Measurements from ENCODE around the gene TRAF2. TPM values are rescaled to one million over a fixed set of nuclear protein-coding genes. Genes with fewer than 3 reads are reported as not detected.

TRAF2 gene
- total RNA-seq, 1 donor = 6.2 TPM

DNA sequence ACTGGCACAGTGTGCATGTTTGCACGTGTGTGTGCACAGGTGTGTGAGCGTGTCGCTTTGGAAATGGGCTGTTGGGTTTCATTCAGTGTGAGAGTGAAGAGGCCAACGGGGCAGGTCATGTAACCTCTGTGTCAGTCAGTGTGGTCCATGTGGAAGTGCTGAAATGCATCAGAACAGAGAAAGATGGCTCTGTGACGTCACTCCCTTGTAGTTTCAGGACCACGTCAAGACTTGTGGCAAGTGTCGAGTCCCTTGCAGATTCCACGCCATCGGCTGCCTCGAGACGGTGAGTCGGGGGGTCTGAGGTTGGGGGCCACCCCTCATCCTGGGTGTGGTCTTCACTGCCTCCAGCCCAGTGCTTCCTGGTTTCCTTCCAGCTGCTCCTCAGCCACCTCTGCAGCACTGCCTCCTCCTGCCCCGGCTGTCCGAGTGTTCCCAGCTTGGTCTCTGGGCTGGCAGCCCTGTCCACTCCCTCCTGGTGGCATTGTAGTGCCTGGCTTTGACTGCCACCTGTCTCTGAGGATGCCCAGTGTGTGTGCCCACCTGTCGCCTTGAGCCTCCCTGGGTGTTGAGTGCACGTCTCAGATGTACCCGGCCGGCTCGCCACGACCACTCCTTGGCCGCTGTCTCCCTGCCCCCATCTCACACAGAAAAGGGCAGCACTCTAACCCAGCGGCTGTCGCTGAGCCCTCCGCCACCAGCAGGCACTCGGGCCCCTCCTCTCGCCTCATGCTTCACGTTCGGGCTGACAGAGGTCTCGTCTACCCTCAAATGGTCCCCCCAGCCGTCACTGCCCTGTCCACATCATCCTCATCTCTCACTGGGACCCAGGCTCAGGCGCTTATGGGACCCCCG lies 30.2 kb downstream of the TRAF2 start:
- TF ChIP-seq, protein P1, sequence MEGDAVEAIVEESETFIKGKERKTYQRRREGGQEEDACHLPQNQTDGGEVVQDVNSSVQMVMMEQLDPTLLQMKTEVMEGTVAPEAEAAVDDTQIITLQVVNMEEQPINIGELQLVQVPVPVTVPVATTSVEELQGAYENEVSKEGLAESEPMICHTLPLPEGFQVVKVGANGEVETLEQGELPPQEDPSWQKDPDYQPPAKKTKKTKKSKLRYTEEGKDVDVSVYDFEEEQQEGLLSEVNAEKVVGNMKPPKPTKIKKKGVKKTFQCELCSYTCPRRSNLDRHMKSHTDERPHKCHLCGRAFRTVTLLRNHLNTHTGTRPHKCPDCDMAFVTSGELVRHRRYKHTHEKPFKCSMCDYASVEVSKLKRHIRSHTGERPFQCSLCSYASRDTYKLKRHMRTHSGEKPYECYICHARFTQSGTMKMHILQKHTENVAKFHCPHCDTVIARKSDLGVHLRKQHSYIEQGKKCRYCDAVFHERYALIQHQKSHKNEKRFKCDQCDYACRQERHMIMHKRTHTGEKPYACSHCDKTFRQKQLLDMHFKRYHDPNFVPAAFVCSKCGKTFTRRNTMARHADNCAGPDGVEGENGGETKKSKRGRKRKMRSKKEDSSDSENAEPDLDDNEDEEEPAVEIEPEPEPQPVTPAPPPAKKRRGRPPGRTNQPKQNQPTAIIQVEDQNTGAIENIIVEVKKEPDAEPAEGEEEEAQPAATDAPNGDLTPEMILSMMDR (IDR thresholded peaks at IDR 0.05; ENCODE audit: extremely low read depth, low read depth, low read length) = no peak
- Histone ChIP-seq H4K20me1 (ENCODE audit: insufficient read depth, low read length) (peaks cover 3% of the 10 kb centered on the region), H3K4me1 (ENCODE audit: insufficient read depth, low read length) (no peaks in the 10 kb centered on the region), H3K9me3 (ENCODE audit: low read depth, low read length) (no peaks in the 10 kb centered on the region), H3K79me2 (ENCODE audit: insufficient read depth, low read length) (no peaks in the 10 kb centered on the region), H3K36me3 (ENCODE audit: insufficient read depth, low read length) (peaks cover 33% of the 10 kb centered on the region), H3K4me2 (ENCODE audit: insufficient read depth, low read length) (no peak overlapping the region), H3K4me3 (ENCODE audit: insufficient read depth, low read length) (no peak overlapping the region), H3K27ac (ENCODE audit: low read depth, low read length) (no peak overlapping the region), H3K27me3 (ENCODE audit: insufficient read depth, low read length) (no peaks in the 10 kb centered on the region), H2AFZ (ENCODE audit: low read length) (no peak overlapping the region)
- DNase-seq (ENCODE audit: insufficient read length, low spot score, missing footprints) = peak; percentile 65

DNA sequence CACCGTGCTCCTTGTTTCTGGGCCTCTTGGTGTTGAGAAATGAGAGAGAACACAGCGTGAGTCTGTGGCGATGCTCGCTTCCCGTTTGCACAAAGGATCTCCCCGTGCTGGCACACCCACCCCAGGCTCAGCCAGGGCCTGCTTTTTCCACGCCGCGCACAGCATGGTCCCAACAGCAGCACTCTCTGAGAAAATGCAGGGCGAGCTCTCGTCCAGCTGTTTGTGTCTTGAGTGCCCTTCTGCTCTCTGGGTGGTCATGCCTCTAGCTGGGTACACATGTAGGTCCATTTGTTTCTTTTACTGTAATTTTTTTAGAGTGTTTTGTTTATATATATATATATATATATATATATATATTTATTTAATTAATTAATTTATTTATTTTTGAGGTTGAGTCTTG lies 31.6 kb downstream of the TRAF2 start:
- TF ChIP-seq, protein P1 (IDR thresholded peaks at IDR 0.05; ENCODE audit: extremely low read depth, low read depth, low read length) = no peak
- Histone ChIP-seq H3K79me2 (ENCODE audit: insufficient read depth, low read length) (no peaks in the 10 kb centered on the region), H3K27ac (ENCODE audit: low read depth, low read length) (no peak overlapping the region)

DNA sequence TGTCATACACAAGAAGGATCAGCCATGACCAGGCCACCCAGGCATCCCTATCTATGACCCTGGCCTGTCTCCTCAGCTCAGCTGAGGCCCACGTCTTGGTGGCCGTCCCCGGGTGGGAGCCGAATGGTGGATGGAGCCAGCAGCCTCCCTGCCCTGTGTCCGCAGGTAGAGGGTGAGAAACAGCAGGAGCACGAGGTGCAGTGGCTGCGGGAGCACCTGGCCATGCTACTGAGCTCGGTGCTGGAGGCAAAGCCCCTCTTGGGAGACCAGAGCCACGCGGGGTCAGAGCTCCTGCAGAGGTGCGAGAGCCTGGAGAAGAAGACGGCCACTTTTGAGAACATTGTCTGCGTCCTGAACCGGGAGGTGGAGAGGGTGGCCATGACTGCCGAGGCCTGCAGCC lies 33.8 kb downstream of the TRAF2 start:
- H3K4me3 ChIP-seq (ENCODE audit: insufficient read depth, low read length) = no peak overlapping the region
- peak; percentile 36 for DNase-seq (ENCODE audit: insufficient read length, low spot score, missing footprints)
- no peaks in the 10 kb centered on the region for H3K27me3 ChIP-seq (ENCODE audit: insufficient read depth, low read length)
- no peak overlapping the region for H2AFZ ChIP-seq (ENCODE audit: low read length)
- no peaks in the 10 kb centered on the region for H3K4me1 ChIP-seq (ENCODE audit: insufficient read depth, low read length)
- peaks cover 3% of the 10 kb centered on the region for H4K20me1 ChIP-seq (ENCODE audit: insufficient read depth, low read length)
- H3K4me2 ChIP-seq (ENCODE audit: insufficient read depth, low read length) = no peak overlapping the region
- no peak overlapping the region for H3K27ac ChIP-seq (ENCODE audit: low read depth, low read length)
- no peaks in the 10 kb centered on the region for H3K79me2 ChIP-seq (ENCODE audit: insufficient read depth, low read length)
- H3K36me3 ChIP-seq (ENCODE audit: insufficient read depth, low read length) = peaks cover 39% of the 10 kb centered on the region
- H3K9me3 ChIP-seq (ENCODE audit: low read depth, low read length) = no peaks in the 10 kb centered on the region
- TF ChIP-seq, protein P1 (IDR thresholded peaks at IDR 0.05; ENCODE audit: extremely low read depth, low read depth, low read length) = no peak

More for the DNA sequence above, 31.6 kb downstream of the TRAF2 start:
- Histone ChIP-seq H3K4me1 (ENCODE audit: insufficient read depth, low read length) (no peaks in the 10 kb centered on the region), H4K20me1 (ENCODE audit: insufficient read depth, low read length) (peaks cover 3% of the 10 kb centered on the region), H3K27me3 (ENCODE audit: insufficient read depth, low read length) (no peaks in the 10 kb centered on the region), H2AFZ (ENCODE audit: low read length) (no peak overlapping the region), H3K36me3 (ENCODE audit: insufficient read depth, low read length) (peaks cover 35% of the 10 kb centered on the region), H3K4me2 (ENCODE audit: insufficient read depth, low read length) (no peak overlapping the region), H3K9me3 (ENCODE audit: low read depth, low read length) (no peaks in the 10 kb centered on the region), H3K4me3 (ENCODE audit: insufficient read depth, low read length) (no peak overlapping the region)
- DNase-seq (ENCODE audit: insufficient read length, low spot score, missing footprints) = peak; percentile 46

DNA sequence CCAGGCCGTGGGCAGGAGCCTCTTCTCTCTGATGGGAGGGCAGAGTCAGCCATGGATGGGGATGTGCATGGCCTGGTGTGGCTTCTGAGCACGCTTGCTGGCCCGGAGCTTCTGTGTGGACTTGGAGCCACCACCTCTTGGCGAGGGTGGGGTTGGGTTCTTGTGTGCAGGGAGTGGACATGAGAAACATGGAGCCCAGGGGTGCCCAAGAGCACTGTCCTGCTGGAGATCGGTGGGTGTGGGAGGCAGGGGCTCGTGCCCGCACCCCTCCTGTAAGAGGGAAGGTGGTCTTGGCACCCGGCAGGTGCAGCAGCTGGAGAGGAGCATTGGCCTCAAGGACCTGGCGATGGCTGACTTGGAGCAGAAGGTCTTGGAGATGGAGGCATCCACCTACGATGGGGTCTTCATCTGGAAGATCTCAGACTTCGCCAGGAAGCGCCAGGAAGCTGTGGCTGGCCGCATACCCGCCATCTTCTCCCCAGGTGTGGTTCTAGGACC lies 34.5 kb downstream of the TRAF2 start:
- DNase-seq (ENCODE audit: insufficient read length, low spot score, missing footprints) = peak; percentile 57
- TF ChIP-seq, protein P1 (IDR thresholded peaks at IDR 0.05; ENCODE audit: extremely low read depth, low read depth, low read length) = no peak
- no peak overlapping the region for H3K4me3 ChIP-seq (ENCODE audit: insufficient read depth, low read length)
- H3K4me1 ChIP-seq (ENCODE audit: insufficient read depth, low read length) = no peaks in the 10 kb centered on the region
- H2AFZ ChIP-seq (ENCODE audit: low read length) = no peak overlapping the region
- H3K36me3 ChIP-seq (ENCODE audit: insufficient read depth, low read length) = peaks cover 34% of the 10 kb centered on the region
- no peak overlapping the region for H3K27ac ChIP-seq (ENCODE audit: low read depth, low read length)
- no peaks in the 10 kb centered on the region for H3K9me3 ChIP-seq (ENCODE audit: low read depth, low read length)
- H3K4me2 ChIP-seq (ENCODE audit: insufficient read depth, low read length) = no peak overlapping the region
- H3K79me2 ChIP-seq (ENCODE audit: insufficient read depth, low read length) = no peaks in the 10 kb centered on the region
- peaks cover 2% of the 10 kb centered on the region for H4K20me1 ChIP-seq (ENCODE audit: insufficient read depth, low read length)
- H3K27me3 ChIP-seq (ENCODE audit: insufficient read depth, low read length) = no peaks in the 10 kb centered on the region
